ENCODE data around the gene ZNF354B. TPM values are rescaled to one million over a fixed set of nuclear protein-coding genes. Genes with fewer than 3 reads are reported as not detected.
"Not testable (repeated sequence)": the region's sequence is repeated elsewhere in the genome, so short reads cannot be mapped to it uniquely, and the experiment has no call there.

Gene ZNF354B
- polyA plus RNA-seq, 3 donors, result 5.5 to 10.3 (median 8.2) TPM

GRCh38 chr5:178869577-178869976 is 9.8 kb downstream of the ZNF354B start:
- 64 to 81% (median 80%) methylated on average over 8 of the region's 8 CpGs for WGBS, 3 donors
- H3K27ac ChIP-seq (ENCODE audit: low read depth, low read length), result no peak overlapping the region

- H3K27ac ChIP-seq (ENCODE audit: low read depth, low read length), result no peak overlapping the region
- WGBS, 3 donors, result 93 to 99% (median 98%) methylated on average over 8 of the region's 8 CpGs
Measured at GRCh38 chr5:178870411-178870810, 10.7 kb downstream of the ZNF354B start.

- 93 to 100% (median 98%) methylated on average over 1 of the region's 1 CpG for WGBS, 3 donors
Measured at GRCh38 chr5:178872302-178872701, 12.5 kb downstream of the ZNF354B start.

GRCh38 chr5:178883115-178883694 is 23.5 kb downstream of the ZNF354B start:
- 98 to 100% (median 100%) methylated on average over 4 of the region's 4 CpGs for WGBS, 3 donors
- H3K27ac ChIP-seq (ENCODE audit: low read depth, low read length), result not testable (repeated sequence)

More at GRCh38 chr5:178872302-178872701, 12.5 kb downstream of the ZNF354B start:
- H3K27ac ChIP-seq (ENCODE audit: low read depth, low read length), result no peak overlapping the region

GRCh38 chr5:178883815-178884430 is 24.2 kb downstream of the ZNF354B start:
- no peak overlapping the region for H3K27ac ChIP-seq (ENCODE audit: low read depth, low read length)
- WGBS, 3 donors, result 95 to 98% (median 96%) methylated on average over 6 of the region's 6 CpGs

- WGBS, 3 donors, result 2% methylated on average over 68 to 79 of the region's 79 CpGs
- no peak within 1 kb of the TSS for H3K27ac ChIP-seq (ENCODE audit: low read depth, low read length)
Measured at GRCh38 chr5:178895615-178896571, 36.1 kb downstream of the ZNF354B start, which contains the start of gene ZFP2. Gene ZFP2 (plus strand): TSS chr5:178895913. CDS start chr5:178931314, 35,401 bp downstream.

GRCh38 chr5:178899289-178899688 is 39.5 kb downstream of the ZNF354B start:
- 76 to 86% (median 85%) methylated on average over 5 of the region's 5 CpGs for WGBS, 3 donors

GRCh38 chr5:178902849-178903248 is 43.1 kb downstream of the ZNF354B start:
- 60 to 94% (median 78%) methylated on average over 3 of the region's 3 CpGs for WGBS, 3 donors

More at GRCh38 chr5:178899289-178899688, 39.5 kb downstream of the ZNF354B start:
- H3K27ac ChIP-seq (ENCODE audit: low read depth, low read length), result no peak overlapping the region

GRCh38 chr5:178931846-178932760 is 72.3 kb downstream of the ZNF354B start:
- no peak overlapping the region for H3K27ac ChIP-seq (ENCODE audit: low read depth, low read length)
- WGBS, 3 donors, result 92 to 96% (median 96%) methylated on average over 11 of the region's 11 CpGs

More at GRCh38 chr5:178902849-178903248, 43.1 kb downstream of the ZNF354B start:
- H3K27ac ChIP-seq (ENCODE audit: low read depth, low read length), result no peak overlapping the region

Other genes with a start within 250 kb of the ZNF354B start
- 10 to 100 TPM; 13.3 to 23.1 (median 15.9) TPM for gene CLK4, start 232.9 kb upstream of the ZNF354B start, polyA plus RNA-seq
- gene ZNF354A, start 129.3 kb upstream of the ZNF354B start, polyA plus RNA-seq, result 1 to 10 TPM; 6.7 to 8.0 (median 7.1) TPM
- gene ZFP2, start 36.0 kb downstream of the ZNF354B start, polyA plus RNA-seq, result 1 to 10 TPM in 1 of 3 donors, under 1 TPM in 2; 0.61 to 2.6 (median 0.94) TPM
- 1 to 10 TPM in 1 of 3 donors, under 1 TPM in 2; 0.61 to 1.8 (median 0.72) TPM for gene ZNF454, start 81.2 kb downstream of the ZNF354B start, polyA plus RNA-seq
- not detected for gene GRM6, start 135.4 kb downstream of the ZNF354B start, polyA plus RNA-seq
- 1 to 10 TPM in 1 of 3 donors, under 1 TPM in 2; 0.90 to 1.2 (median 0.94) TPM for gene ZNF879, start 163.9 kb downstream of the ZNF354B start, polyA plus RNA-seq
- gene ZNF354C, start 200.4 kb downstream of the ZNF354B start, polyA plus RNA-seq, result 1 to 10 TPM; 1.2 to 2.0 (median 1.3) TPM